SK-N-SH (cell line): ENCODE data around the gene NBPF3. TPM values are rescaled to one million over a fixed set of nuclear protein-coding genes. Genes with fewer than 3 reads are reported as not detected.
A peak's percentile ranks its signal among the peaks of the same experiment; 100 is the strongest.
"Not testable (repeated sequence)": the region's sequence is repeated elsewhere in the genome, so short reads cannot be mapped to it uniquely, and the experiment has no call there.

ENCODE experiments used
- CTCF ChIA-PET: fragments of 300-600, 350-600 bp; formaldehyde crosslinking; extraction: SDS; loops from one replicate; lab custom pipeline; 2021; lab: Yijun Ruan, JAX
- POLR2A ChIA-PET: fragments of 350-600 bp; sonication (Branson Sonifier 250); formaldehyde crosslinking; extraction: SDS; loops from one replicate; lab custom pipeline; 2020; ENCODE audit warnings: antibody characterized with exemption, inconsistent platforms; lab: Yijun Ruan, JAX
- DNase-seq: peaks from one replicate; pipeline ENCODE4 v3.0.0; 2012
- H2AFZ ChIP-seq: fragments of 200-600 bp; sonication (generic); 2 replicates; pipeline ENCODE4 v1.8.1; 2016; ENCODE audit warnings: antibody characterized with exemption, mild to moderate bottlenecking, low read depth
- H3F3A ChIP-seq: fragments of 200-600 bp; sonication (generic); replicated peaks from 2 replicates; pipeline ENCODE3; 2016; ENCODE audit warnings: antibody characterized with exemption, mild to moderate bottlenecking; ENCODE audit not compliant: insufficient read depth
- H3K27ac ChIP-seq, 2 experiments: fragments of 200-500 bp in 1 of 2; fragments of 200-600 bp in 1 of 2; sonication (Bioruptor generic) in 1 of 2; sonication (generic), shearing (Covaris generic) in 1 of 2; 2 replicates each; pipeline versions ENCODE4 v1.5.1 to v1.6.1; 2014 to 2016; ENCODE audit warnings: low read depth in 2 of 2, inconsistent platforms in 1 of 2, low read length in 1 of 2, mild to moderate bottlenecking in 1 of 2, mixed read lengths in 1 of 2
- H3K27me3 ChIP-seq: fragments of 200-600 bp; sonication (generic), shearing (Covaris generic); 2 replicates; pipeline ENCODE4 v1.6.1; 2016; ENCODE audit warnings: mixed run types; ENCODE audit not compliant: insufficient read depth
- H3K36me3 ChIP-seq, 2 experiments: fragments of 200-500 bp in 1 of 2; fragments of 200-600 bp in 1 of 2; sonication (Bioruptor generic) in 1 of 2; sonication (generic) in 1 of 2; replicated peaks in 1 of 2; 2 replicates each; pipeline versions ENCODE3 to v1.5.1; 2014 to 2016; ENCODE audit warnings: low read length in 1 of 2, mild to moderate bottlenecking in 1 of 2; ENCODE audit not compliant: insufficient read depth in 2 of 2, control insufficient read depth in 1 of 2
- H3K4me1 ChIP-seq, 2 experiments: fragments of 200-500 bp in 1 of 2; fragments of 200-600 bp in 1 of 2; sonication (Bioruptor generic) in 1 of 2; sonication (generic), shearing (Covaris generic) in 1 of 2; 2 replicates each; pipeline versions ENCODE4 v1.5.1 to v1.6.1; 2014 to 2016; ENCODE audit warnings: low read depth in 1 of 2, low read length in 1 of 2, mixed run types in 1 of 2; ENCODE audit not compliant: insufficient read depth in 2 of 2, control insufficient read depth in 1 of 2
- H3K4me2 ChIP-seq: fragments of 200-600 bp; sonication (generic), shearing (Covaris generic); 2 replicates; pipeline ENCODE4 v1.6.1; 2017; ENCODE audit warnings: mixed run types
- H3K4me3 ChIP-seq, 2 experiments: fragments of 200-500 bp in 1 of 2; fragments of 200-600 bp in 1 of 2; sonication (Bioruptor generic) in 1 of 2; sonication (generic), shearing (Covaris generic) in 1 of 2; 2 replicates each; pipeline versions ENCODE4 v1.5.1 to v1.8.1; 2014 to 2016; ENCODE audit warnings: low read depth in 2 of 2, inconsistent platforms in 1 of 2, low read length in 1 of 2, mild to moderate bottlenecking in 1 of 2, mixed read lengths in 1 of 2, moderate library complexity in 1 of 2
- H3K79me2 ChIP-seq: fragments of 200-600 bp; sonication (generic); 2 replicates; pipeline ENCODE4 v1.8.1; 2017; ENCODE audit warnings: mild to moderate bottlenecking; ENCODE audit not compliant: insufficient read depth
- H3K9ac ChIP-seq: fragments of 200-600 bp; sonication (generic); 2 replicates; pipeline ENCODE4 v1.6.1; 2017; ENCODE audit warnings: mixed run types
- H3K9me2 ChIP-seq: fragments of 200-600 bp; sonication (generic); 2 replicates; pipeline ENCODE4 v1.6.1; 2017; ENCODE audit warnings: mixed run types
- H3K9me3 ChIP-seq: fragments of 200-600 bp; sonication (generic); 2 replicates; pipeline ENCODE4 v1.6.1; 2017; ENCODE audit warnings: mixed run types, mild to moderate bottlenecking, moderate library complexity
- H4K20me1 ChIP-seq: fragments of 200-600 bp; sonication (generic); 2 replicates; pipeline ENCODE4 v1.6.1; 2017; ENCODE audit warnings: mild to moderate bottlenecking, mixed run types; ENCODE audit not compliant: insufficient read depth
- CHD2 ChIP-seq: fragments of 150-350 bp; IDR thresholded peaks from 2 replicates; pipeline ENCODE4 v1.6.1; 2018; ENCODE audit warnings: low read length; ENCODE audit not compliant: partially characterized antibody
- EP300 ChIP-seq, 2 experiments: IDR thresholded peaks; 2 replicates each; pipeline versions ENCODE4 v1.4.0 to v1.6.1; 2012; ENCODE audit warnings: borderline replicate concordance in 1 of 2, low read depth in 1 of 2, low read length in 1 of 2
- GATA2 ChIP-seq: sonication (generic); formaldehyde crosslinking; IDR thresholded peaks from 2 replicates; pipeline ENCODE4 v1.5.0; 2020; ENCODE audit warnings: mild to moderate bottlenecking, missing genetic modification reagents
- MXI1 ChIP-seq: IDR thresholded peaks from 2 replicates; pipeline ENCODE4 v1.6.1; 2012; ENCODE audit warnings: mild to moderate bottlenecking, low read depth, low read length, improper control_type of control experiment
- RCOR1 ChIP-seq: fragments of 150-350 bp; IDR thresholded peaks from 2 replicates; pipeline ENCODE4 v1.6.1; 2017; ENCODE audit warnings: antibody characterized with exemption, low read length
- WGBS: methylation state at CpG from one replicate; pipeline ENCODE4 v1.1.6; 2017; ENCODE audit warnings: low lambda C conversion rate; 5-methylcytosine and 5-hydroxymethylcytosine counted together
- polyA plus RNA-seq, 3 experiments: library from polyadenylated mRNA; depleted of rRNA; stranded (reverse); fragments of >200 nt; gene quantifications; 2 replicates each; pipeline ENCODE4 v1.2.3, GENCODE V29; 2012

NBPF3 gene
- polyA plus RNA-seq, 1 of the 3 experiments (the other 2 are of a cell fraction) = 6.4 TPM

DNA sequence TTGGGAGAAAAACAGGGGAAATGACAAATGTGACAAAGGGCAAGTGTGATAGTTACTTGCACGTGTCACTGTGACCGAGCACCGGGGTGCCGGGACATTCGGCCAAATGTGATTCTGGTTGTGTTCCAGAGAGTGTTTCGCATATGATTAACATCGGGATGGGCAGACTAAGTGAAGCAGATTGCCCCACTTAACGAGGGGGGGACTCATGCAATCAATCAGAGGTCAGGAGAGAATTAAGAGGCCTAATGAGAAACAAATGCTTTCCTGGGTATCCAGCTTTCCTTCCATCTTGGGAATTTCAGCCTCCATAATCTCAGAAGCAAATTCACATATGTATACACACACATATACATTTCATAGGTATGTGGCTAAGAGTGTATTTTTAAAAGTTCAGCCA lies 18.6 kb upstream of the NBPF3 start:
- H3K9me3 ChIP-seq, H3K27me3 ChIP-seq, H4K20me1 ChIP-seq, POLR2A ChIA-PET, H3K79me2 ChIP-seq, H3F3A ChIP-seq, H2AFZ ChIP-seq, H3K4me2 ChIP-seq, H3K4me1 ChIP-seq, CTCF ChIA-PET, H3K9ac ChIP-seq, H3K4me3 ChIP-seq, H3K36me3 ChIP-seq, H3K9me2 ChIP-seq: not testable (repeated sequence)
- peak; percentile 70 for DNase-seq
- peak overlapping the region in 1 of 2 experiments; percentile 28; a peak in 1 of 4 replicates for H3K27ac ChIP-seq
- TF ChIP-seq EP300 (IDR thresholded peaks at IDR 0.05; ENCODE audit: borderline replicate concordance in 1 of 2, low read depth in 1 of 2, low read length in 1 of 2) = peak in 1 of 2 experiments; percentile 71; a peak in 1 of 4 replicates
- TF ChIP-seq RCOR1 = peak; percentile 53; the same call in 1 of the 2 replicates
- TF ChIP-seq CHD2 = peak; percentile 60
- TF ChIP-seq GATA2 (CRISPR knock-in tag) = peak; percentile 69
- peak; percentile 76 for TF ChIP-seq MXI1
- WGBS = 29% methylated on average over 8 of the region's 8 CpGs

DNA sequence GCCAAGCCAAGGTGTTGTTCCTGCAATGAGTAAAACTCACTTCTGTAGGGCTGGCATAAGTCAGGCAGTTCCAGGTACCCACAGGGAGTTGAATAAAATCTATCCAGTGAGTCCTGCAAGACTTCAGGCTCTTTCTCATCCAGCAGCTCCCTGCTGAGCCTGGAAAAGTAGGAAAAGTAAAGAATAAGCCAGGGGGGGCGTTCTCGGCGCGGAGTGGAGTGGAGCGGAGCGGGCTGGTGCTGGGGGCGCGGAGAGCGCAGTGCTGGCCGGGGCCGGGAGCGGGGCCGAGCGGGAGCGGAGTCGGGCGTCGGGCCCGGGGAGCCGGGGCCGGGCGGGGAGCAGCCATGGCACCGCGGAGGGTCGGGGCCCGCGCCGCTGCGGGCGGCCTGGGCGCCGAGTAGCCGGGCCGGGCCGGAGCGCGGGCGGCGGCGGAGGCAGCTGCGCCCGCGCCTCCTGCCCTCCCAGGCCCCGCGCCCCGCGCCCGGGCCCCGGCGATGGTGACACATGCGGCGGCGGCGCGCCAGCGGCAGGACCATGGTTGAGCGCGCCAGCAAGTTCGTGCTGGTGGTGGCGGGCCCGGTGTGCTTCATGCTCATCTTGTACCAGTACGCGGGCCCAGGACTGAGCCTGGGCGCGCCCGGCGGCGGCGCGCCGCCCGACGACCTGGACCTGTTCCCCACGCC lies 12.0 kb upstream of the NBPF3 start:
- H4K20me1 ChIP-seq, H3K9me2 ChIP-seq, H3K27me3 ChIP-seq, H3K79me2 ChIP-seq, CTCF ChIA-PET, H2AFZ ChIP-seq, H3K9ac ChIP-seq, H3K4me1 ChIP-seq, H3F3A ChIP-seq, H3K27ac ChIP-seq, H3K4me2 ChIP-seq, H3K9me3 ChIP-seq, POLR2A ChIA-PET, H3K36me3 ChIP-seq: not testable (repeated sequence)
- H3K4me3 ChIP-seq = peak overlapping the region in 1 of 2 experiments; percentile 27; a peak in 1 of 4 replicates
- WGBS = 64% methylated on average over 12 of the region's 74 CpGs
- DNase-seq = peak; percentile 25

DNA sequence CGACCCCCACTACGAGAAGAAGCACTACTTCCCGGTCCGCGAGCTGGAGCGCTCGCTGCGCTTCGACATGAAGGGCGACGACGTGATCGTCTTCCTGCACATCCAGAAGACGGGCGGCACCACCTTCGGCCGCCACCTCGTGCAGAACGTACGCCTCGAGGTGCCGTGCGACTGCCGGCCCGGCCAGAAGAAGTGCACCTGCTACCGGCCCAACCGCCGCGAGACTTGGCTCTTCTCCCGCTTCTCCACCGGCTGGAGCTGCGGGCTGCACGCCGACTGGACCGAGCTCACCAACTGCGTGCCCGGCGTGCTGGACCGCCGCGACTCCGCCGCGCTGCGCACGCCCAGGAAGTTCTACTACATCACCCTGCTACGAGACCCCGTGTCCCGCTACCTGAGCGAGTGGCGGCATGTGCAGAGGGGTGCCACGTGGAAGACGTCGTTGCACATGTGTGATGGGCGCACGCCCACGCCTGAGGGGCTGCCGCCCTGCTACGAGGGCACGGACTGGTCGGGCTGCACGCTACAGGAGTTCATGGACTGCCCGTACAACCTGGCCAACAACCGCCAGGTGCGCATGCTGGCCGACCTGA lies 11.4 kb upstream of the NBPF3 start:
- H3K9me2 ChIP-seq, H3K27me3 ChIP-seq, H3K36me3 ChIP-seq, DNase-seq, H3K79me2 ChIP-seq, H3K9ac ChIP-seq, H3K4me2 ChIP-seq, H4K20me1 ChIP-seq, H3K4me1 ChIP-seq, H3K9me3 ChIP-seq, H3F3A ChIP-seq, H2AFZ ChIP-seq, H3K27ac ChIP-seq, POLR2A ChIA-PET, CTCF ChIA-PET: not testable (repeated sequence)
- peak overlapping the region in 1 of 2 experiments; percentile 27; a peak in 1 of 4 replicates for H3K4me3 ChIP-seq
- no CpG with 5 or more reads among the region's 66 CpGs for WGBS

DNA sequence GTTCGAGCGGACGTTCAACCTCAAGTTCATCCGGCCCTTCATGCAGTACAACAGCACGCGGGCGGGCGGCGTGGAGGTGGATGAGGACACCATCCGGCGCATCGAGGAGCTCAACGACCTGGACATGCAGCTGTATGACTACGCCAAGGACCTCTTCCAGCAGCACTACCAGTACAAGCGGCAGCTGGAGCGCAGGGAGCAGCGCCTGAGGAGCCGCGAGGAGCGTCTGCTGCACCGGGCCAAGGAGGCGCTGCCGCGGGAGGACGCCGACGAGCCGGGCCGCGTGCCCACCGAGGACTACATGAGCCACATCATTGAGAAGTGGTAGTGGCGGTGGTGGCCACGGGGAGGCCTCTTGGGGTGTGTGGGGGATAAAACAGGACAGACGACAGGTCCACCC lies 10.7 kb upstream of the NBPF3 start:
- H3K4me2 ChIP-seq, DNase-seq, POLR2A ChIA-PET, H3K36me3 ChIP-seq, H3K9ac ChIP-seq, CTCF ChIA-PET, H3K79me2 ChIP-seq, H3K4me3 ChIP-seq, H3K9me3 ChIP-seq, H3K4me1 ChIP-seq, H2AFZ ChIP-seq, H3K9me2 ChIP-seq, H3K27me3 ChIP-seq, H3F3A ChIP-seq, H4K20me1 ChIP-seq, H3K27ac ChIP-seq: not testable (repeated sequence)
- 81% methylated on average over 5 of the region's 34 CpGs for WGBS

DNA sequence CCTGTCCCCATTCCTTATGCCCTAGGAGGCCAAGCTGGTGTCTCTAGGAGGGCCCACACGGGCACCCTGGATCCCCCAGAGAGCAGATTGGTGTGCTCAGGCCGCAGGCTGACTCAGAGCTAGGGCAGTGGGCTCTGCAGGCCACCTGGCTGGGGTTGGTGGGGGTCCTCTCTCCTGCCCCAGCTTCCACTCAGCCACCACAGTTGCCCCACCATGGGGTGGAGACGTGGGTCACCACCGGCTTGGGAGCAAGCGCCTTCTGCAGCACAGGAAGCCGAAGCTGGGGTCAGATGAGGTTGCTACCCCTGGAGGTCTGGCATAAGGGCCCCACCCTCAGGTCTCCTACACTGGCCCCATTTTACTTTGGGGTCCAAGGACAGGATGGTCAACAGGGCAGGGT lies 9.1 kb upstream of the NBPF3 start:
- H3K36me3 ChIP-seq, H3K9ac ChIP-seq, H3K9me2 ChIP-seq, H3K27me3 ChIP-seq, H3K4me1 ChIP-seq, H3K79me2 ChIP-seq, H3K27ac ChIP-seq, H3K4me2 ChIP-seq, H3F3A ChIP-seq, DNase-seq, POLR2A ChIA-PET, H3K9me3 ChIP-seq, H4K20me1 ChIP-seq, H3K4me3 ChIP-seq, CTCF ChIA-PET, H2AFZ ChIP-seq: not testable (repeated sequence)
- WGBS = 60% methylated on average over 1 of the region's 6 CpGs
